RKO (cell line): ENCODE results near the gene TAX1BP1.

Experiments
- DNase-seq: peaks from one replicate; pipeline ENCODE4 v3.0.0-alpha.2; 2016; ENCODE audit warnings: low spot score

TAX1BP1 gene

DNA sequence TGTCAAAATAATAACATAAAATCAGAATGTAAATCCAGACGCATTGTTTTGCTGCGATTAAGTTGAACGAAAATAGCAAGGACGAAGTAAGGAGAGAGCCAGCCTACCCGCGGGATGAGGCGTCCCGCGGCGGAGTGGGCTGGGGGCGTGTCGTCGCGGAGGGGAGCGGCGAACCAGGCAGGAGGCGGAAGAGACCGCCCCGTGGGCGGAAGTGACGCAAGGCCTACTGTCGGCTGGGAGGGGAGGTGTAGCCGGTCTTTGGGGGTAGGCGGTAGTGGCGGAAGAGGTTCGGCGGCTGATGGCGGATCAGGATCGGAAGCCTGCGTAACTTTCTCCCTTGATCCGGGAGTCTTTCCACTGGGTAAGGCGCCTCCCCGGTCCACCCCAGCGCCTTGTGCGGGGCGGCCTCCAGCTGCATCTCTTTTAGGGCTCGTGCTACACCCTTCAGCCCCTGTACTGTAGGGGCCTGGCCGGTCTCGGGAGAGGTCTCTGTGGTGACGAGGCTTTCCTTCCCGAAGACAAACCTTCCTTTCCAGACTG, at the start of gene TAX1BP1:
TAX1BP1 (plus strand) TSS at position 254 of the 540 bp plus-strand sequence. CDS start 8,363 bp downstream, outside the sequence.
- peak; percentile 93 for DNase-seq

- no peak for DNase-seq
Measured at GRCh38 chr7:27690649-27691048, 49.3 kb upstream of the TAX1BP1 start.

- DNase-seq: no peak
Measured at GRCh38 chr7:27693794-27694193, 46.2 kb upstream of the TAX1BP1 start.

DNA sequence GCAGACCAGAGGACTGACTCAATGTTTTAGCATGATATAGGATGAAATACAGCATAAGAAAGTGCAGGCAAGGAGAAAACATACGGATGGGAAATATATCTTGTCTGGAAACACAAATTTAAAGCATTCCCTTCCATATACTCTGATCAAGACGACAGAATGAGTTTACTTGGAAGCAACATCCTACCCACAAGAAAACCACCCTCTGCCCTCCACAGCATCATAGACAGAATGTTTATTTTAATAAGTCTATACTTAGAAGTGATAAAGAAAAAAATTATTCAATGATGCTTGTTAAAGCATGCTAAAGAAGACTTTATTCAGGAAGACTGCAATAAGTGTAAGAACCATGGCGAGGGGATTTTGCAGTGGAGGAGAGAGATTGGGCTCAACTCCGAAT, 44.9 kb upstream of the TAX1BP1 start:
- no peak for DNase-seq

DNA sequence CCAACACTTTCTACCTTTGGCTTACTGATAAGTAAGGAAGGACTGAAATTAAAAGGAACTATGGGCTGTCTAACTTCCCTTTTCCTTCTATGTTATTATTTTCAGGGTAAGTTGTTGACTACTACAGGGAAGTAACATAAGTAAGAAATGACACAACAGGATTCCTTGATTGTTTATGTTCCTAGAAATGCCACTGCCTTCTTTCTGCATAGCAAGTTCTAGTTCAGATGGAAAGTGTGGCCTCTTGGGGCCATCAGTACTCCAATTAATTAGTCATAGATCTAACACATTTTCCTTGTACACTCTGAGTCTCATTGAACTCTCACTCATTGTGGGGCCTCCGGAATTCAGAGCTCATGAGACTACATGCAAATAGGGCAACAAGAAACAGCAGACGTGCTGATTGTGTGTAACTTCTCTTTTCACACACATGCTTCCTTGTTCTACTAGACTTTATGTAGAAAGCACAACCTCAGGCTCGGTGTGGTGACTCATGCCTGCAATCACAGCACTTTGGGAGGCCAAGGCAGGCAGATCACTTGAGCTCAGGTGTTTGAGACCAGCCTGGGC, 42.0 kb upstream of the TAX1BP1 start:
- peak; percentile 12 for DNase-seq

DNA sequence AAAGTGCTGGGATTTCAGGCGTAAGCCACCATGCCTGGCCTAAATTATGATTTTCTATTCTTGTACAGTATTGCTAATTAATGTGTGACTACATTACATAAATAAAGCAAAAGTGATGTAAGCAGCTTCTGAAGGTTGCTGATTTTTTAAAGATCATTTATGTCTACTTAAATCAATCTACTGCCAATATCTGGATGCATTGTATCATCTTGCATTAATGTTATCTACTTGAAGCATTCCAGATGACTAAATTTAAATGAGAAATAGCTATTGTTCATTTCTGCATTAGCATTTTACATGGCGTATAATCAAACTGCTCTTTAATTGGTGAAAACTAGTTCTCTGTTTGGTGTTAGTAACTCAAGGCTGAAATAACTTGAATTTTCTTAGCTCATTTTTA, 40.2 kb upstream of the TAX1BP1 start:
- no peak for DNase-seq

DNA sequence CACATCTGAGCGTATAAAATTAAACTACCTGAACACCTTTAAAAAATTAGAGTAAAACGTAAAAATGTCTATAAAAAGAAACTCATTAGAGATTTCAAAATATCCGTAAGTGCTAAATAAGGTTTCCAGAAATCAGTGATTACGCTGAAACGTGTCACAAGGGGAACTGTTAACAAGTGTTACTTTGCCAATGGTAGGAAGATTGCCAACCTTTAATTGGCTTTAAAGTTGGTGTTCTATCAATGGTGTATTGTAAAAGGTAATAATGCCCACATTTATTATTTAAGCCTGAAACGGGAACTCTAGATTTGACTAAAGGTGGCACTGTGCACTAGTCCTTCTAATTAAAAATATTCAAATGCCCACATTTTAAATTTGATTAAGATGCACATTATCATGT, 39.5 kb upstream of the TAX1BP1 start:
- no peak for DNase-seq

GRCh38 chr7:27703181-27703580, 36.8 kb upstream of the TAX1BP1 start:
- no peak for DNase-seq

- DNase-seq: no peak
Measured at GRCh38 chr7:27704422-27705199, 35.4 kb upstream of the TAX1BP1 start.

GRCh38 chr7:27705200-27705594, 34.8 kb upstream of the TAX1BP1 start:
- no peak for DNase-seq

DNA sequence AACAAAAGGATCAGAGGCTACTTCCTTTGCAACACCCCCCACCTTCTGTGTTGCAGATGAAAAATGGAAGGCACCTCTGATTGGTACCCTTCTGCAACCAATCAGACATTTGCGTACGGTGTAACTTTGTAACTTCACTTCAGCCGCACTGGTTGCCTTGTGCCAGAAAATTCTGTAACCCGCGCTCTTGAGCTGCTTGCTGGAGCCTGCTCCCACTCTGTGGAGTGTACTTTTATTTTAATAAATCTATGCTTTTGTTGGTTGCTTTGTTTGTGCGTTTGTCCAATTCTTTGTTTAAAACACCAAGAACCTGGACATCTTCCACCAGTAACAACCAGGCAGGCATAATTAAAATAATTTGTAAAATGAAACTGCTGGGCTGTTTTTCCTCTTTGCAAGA, 31.5 kb upstream of the TAX1BP1 start:
- DNase-seq: no peak

DNA sequence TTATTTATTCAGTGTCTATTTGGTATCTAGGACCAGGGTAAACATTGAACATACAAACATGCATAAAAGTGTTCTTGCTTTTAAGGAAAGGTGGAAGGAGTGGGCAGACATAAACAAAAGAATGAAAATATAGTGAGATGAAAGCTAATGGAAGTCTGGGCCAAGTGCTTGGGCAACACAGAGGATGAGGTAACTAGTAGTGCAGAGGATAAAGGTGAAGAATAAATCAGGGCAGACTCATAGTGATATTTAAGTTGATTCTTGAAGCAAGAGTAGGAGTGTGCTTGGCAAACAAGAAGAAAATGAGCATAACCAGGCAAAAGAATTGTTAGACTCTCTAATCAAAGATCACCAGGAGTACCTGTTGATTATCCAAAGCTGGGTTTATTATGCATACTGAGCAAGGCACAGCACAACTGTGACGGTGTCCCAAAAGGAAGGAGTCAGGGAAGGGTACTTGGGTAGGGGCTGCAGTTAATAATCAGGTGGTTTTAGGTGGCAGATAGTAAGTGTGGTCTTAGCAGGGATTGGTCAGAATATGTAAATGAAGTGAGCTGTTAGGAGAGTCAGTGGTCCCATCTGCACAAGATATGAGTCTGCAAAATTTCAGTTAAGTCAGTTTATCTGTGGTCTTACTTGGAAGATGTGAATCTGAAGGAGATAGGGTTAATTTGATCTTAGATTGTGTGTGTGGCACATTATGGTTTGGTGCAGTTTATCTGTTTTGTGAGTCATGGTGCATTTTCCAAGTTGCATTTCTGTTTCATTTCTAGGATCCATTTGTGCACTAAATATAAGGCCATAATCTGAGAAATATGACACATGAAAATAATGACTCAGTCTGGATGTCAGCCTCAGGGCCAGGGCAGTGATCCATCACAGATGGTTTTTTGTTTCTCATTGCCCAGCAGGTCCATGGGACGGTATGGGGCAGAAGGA, 30.6 kb upstream of the TAX1BP1 start:
- DNase-seq: peak; percentile 38

DNA sequence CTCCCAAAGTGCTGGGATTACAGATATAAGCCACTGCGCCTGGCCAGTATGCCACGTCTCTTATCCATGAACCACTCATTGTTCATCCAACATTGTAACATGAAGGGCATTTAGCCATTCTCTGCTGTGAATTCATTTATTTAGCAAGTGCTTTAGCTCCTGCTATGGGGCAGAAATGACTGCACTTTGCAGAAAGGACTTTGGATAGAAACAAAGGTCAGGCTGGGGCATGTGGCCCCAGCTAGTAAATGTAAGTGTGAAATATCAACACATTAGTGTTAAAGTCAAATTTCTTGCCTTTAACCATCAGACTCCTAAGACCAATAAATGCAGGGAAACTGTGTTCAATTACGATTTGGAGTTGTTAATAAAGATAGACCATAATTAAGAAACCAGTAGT, 27.7 kb upstream of the TAX1BP1 start:
- no peak for DNase-seq

DNA sequence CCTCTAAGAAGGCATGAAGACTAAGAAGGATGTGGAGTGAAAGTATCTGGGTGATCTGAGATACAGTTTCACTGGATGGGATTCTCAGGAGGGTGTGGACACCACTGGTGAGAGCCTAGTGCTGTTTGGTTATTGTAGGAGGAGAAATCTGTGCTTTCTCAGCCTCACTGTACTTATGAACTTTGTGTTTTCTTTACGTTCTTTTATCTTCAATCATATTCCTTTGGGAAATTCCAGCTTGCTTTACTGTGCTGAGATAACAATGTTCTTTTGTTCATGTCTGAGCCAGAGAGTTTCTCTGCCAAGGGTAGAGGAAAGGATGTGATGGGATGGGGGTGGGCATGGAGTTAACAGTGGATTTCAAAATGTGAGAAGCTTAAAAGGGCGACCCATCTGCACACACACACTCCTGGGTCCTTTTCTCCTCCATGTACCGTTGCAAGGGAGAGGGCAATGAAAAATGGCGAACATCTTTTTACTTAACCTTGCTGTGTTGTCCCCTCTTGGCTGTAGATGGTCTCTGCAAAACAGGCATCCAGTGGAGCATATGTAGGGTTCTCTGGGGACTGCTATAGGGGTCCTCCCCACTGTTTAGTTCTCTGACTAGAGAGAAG, 25.0 kb upstream of the TAX1BP1 start:
- DNase-seq: no peak

DNA sequence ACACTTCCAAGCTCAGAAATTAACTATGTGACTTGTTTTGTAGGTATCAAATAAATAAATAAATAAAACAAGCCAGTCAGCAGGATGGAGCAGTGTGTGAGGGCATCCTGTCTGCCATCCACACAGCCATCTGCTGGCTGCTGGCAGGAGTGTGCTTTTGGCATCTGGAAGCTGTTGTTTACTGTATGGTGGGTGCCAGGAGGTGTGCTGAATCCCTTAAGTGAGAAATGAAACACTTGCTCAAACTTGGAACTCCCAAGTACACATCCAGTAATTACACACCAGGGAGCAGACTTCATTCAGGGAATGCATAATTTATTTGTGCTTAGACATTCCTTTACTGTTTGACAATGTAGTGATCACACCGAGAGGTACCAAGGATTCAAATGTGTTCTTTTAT, 16.9 kb upstream of the TAX1BP1 start:
- peak; percentile 45 for DNase-seq

DNA sequence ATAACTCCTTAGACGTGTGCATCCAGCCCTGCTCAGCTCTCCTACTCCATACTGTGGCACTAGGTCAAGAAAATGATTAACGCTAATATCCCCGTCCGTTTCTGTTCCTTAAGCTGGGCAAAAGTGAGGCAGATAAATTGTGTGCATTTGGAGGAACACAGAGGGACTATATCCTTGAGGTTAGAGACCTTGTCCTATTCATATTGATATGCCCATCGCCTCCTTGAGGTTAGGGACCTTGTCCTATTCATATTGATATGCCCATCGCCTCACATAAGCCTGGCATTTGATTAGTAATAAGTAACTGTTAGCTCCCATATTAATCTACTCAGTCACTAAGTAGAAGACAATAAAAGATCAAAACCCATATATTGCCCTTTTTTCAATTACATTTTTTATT, 12.9 kb upstream of the TAX1BP1 start:
- DNase-seq: no peak

GRCh38 chr7:27730112-27730511, 9.8 kb upstream of the TAX1BP1 start:
- no peak for DNase-seq

- no peak for DNase-seq
Measured at GRCh38 chr7:27734583-27734982, 5.4 kb upstream of the TAX1BP1 start.

DNA sequence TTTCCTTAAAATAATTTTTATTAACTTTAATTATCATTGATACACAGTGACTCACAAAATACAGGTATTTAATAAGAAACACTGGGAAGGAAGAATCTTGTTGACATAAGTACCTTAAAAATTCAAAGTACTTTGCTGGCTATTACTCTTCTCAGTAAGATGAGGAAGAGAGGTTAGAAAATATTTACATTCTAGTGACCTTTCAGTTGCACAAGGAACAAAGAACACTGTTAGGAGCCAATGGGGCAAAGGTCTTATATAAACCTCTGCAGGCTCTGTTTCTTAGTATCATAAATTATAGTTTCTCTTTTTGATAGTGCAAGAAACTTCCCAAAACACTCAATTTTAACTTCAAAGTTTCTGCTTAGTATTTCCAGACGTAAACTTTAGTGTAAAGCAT, 4.8 kb upstream of the TAX1BP1 start:
- DNase-seq: no peak

DNA sequence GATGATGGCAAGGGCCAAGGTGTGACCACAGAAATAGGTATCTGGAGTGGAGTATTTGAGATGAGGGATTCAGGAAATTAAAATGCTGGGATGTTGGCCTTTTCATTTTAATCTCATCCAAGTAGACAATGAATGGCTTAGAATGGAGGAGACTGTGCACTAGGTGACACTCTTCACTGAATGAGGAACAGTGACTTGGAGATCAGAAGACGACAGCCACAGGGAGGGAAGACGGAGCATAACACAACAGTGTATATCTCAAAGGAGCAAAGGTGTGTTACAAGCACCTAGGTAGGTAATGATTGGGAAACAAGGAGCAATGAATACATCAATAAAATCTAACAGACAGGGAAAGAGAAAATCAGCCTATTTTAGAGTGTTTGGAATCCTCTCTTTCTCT, 4.1 kb upstream of the TAX1BP1 start:
- no peak for DNase-seq

GRCh38 chr7:27737178-27737577, 2.8 kb upstream of the TAX1BP1 start:
- no peak for DNase-seq

GRCh38 chr7:27737616-27738015, 2.3 kb upstream of the TAX1BP1 start:
- no peak for DNase-seq
